Natural killer cell (primary cell): Measurements from ENCODE around the gene NEK9. TPM values are rescaled to one million over a fixed set of nuclear protein-coding genes. Genes with fewer than 3 reads are reported as not detected.

Experiments
- ATAC-seq, 3 donors: fragments of 150-1000 bp in 2 of 3; fragments of 200-7000 bp in 1 of 3; cut with Tn5 transposase; 1 replicate in 1 of 3; 2 replicates in 2 of 3; pipeline ENCODE4 v1.10.0; 2021; ENCODE audit warnings: mild to moderate bottlenecking in 2 of 3, moderate library complexity in 2 of 3
- DNase-seq, 2 donors: peaks; one replicate each; pipeline versions ENCODE4 v3.0.0 to v3.0.0-alpha.2; 2013 to 2021; ENCODE audit warnings: mixed read lengths in 1 of 2
- H3K27ac ChIP-seq: one replicate; pipeline ENCODE4 v1.5.1; 2013; ENCODE audit warnings: mild to moderate bottlenecking, low read length
- H3K27me3 ChIP-seq: one replicate; pipeline ENCODE4 v1.6.1; 2013; ENCODE audit warnings: low read length; ENCODE audit not compliant: control insufficient read depth, insufficient read depth
- H3K36me3 ChIP-seq: one replicate; pipeline ENCODE4 v1.6.1; 2013; ENCODE audit warnings: low read length; ENCODE audit not compliant: control insufficient read depth, insufficient read depth
- H3K4me1 ChIP-seq: one replicate; pipeline ENCODE4 v1.6.1; 2013; ENCODE audit warnings: low read length; ENCODE audit not compliant: control insufficient read depth, insufficient read depth
- H3K4me3 ChIP-seq: one replicate; pipeline ENCODE4 v1.5.1; 2013; ENCODE audit warnings: low read length
- H3K9me3 ChIP-seq: one replicate; pipeline ENCODE4 v1.6.1; 2013; ENCODE audit warnings: low read length; ENCODE audit not compliant: control insufficient read depth, insufficient read depth
- H3K27ac Mint-ChIP-seq, 2 donors: one replicate each; pipeline ENCODE4 v1.8.0; 2022; ENCODE audit warnings: mild to moderate bottlenecking in 2 of 2, mixed read lengths in 2 of 2, moderate library complexity in 1 of 2
- H3K27me3 Mint-ChIP-seq, 2 donors: one replicate each; pipeline ENCODE4 v1.8.0; 2022; ENCODE audit warnings: low read depth in 2 of 2, mixed read lengths in 2 of 2
- H3K36me3 Mint-ChIP-seq: one replicate; pipeline ENCODE4 v1.8.0; 2022; ENCODE audit warnings: mixed read lengths
- H3K4me1 Mint-ChIP-seq, 2 donors: one replicate each; pipeline ENCODE4 v1.8.0; 2022; ENCODE audit warnings: mixed read lengths in 2 of 2
- H3K4me3 Mint-ChIP-seq: one replicate; pipeline ENCODE4 v1.8.0; 2022; ENCODE audit warnings: mild to moderate bottlenecking, moderate library complexity, mixed read lengths
- H3K9me3 Mint-ChIP-seq, 2 donors: one replicate each; pipeline ENCODE4 v1.8.0; 2022; ENCODE audit warnings: mixed read lengths in 2 of 2
- WGBS: methylation state at CpG from one replicate; pipeline ENCODE4 v1.1.7; 2013; ENCODE audit warnings: missing lambda C conversion rate; ENCODE audit not compliant: insufficient coverage; 5-methylcytosine and 5-hydroxymethylcytosine counted together
- intact Hi-C: fragments of 100-400 bp; cut with micrococcal nuclease; formaldehyde crosslinking; loops from one replicate; pipeline ENCODE4 v1.14.2; 2022
- total RNA-seq, 4 donors: library from RNA; stranded (reverse); fragments of 120-200 nt in 1 of 4; gene quantifications; one replicate each; pipeline versions ENCODE4 v1.2.3 to v1.2.4, GENCODE V29; 2013 to 2022
- TF ChIP-seq, protein P1 (sequence below): fragments of 200-600 bp; IDR thresholded peaks from one replicate; pipeline ENCODE4 v1.8.0; 2022; ENCODE audit warnings: antibody characterized with exemption

Gene NEK9
- total RNA-seq: 10 to 100 TPM; 64.4 to 78.7 (median 74.4) TPM
- 62.6 TPM for total RNA-seq (2013)

DNA sequence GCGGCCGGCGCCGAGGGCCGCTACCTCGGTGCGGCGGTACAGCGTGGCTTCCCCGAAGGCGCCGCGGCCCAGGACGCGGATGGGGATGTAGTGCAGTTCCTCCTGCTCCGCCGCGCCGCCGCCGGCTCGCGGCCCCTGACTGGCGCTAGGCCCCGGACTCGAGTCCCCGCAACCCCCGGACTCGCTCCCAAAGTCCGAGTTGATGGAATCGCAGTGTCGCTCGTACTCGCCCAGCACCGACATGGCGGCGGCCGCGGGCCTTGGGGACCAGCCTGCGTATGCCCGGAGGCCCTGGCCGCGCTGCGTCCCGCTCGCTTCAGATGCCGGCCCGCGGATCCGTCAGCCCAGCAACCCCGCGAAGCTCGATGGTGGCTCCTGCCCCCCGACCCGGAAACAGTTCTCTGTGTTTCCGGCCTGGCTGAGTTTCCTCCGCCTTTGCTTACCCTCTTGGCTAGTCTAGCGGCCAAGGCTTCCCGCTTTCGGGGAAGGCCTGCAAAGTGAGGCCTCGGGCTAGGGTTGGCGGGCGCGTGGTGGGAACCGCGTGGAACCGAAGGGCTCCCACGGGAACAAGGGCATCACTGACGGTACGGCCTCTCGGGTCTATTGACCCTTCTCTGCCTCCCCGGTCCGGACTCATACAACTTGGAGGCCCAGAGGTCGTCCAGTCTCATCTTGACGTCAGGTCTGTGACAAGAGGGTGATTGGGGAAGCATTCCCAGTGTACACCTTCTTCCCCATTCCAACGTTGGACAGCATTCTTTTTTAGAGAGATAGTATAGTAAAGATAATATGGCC is at the start of gene NEK9:
TSS of gene NEK9 (minus strand) at position 370 of the 795 bp plus-strand sequence. CDS start at position 243, 127 bp downstream.
- no peaks in the 10 kb centered on the region for H3K9me3 Mint-ChIP-seq
- peaks cover 40 to 42% of the 10 kb centered on the region in 2 donors for H3K4me1 Mint-ChIP-seq

DNA sequence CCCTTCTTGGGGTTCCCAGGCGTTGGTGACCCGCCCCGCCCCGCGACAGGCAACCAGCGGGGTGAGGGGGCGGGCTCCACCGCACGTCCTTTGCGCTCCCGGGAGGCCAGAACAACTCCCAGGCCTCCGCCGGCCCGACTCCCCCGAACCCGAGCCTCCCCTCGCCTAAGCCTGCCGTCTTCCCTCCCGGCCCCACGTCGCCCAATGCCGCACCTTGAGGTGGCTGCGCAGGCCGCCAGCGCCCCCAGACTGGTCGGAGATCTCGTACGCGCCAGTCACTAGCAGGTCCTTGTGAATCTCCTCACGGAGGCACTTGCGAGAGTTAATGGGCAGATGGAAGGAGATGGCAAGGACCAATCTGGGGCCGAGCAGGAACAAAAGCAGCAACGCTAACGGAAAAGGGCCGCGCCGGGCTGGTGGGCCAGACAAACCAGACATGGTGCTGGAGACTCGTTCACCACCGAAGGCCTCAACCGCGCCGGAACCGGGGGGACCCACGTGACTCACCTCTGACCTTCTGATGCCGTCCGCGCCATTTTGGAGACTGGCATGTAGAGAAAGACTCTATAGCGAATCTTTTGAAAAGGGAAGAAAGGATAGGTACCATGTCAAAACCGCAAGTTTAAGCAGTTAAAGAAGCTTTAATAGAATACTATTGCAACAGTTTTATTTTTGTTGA is 49.4 kb upstream of the NEK9 start, which contains the start of gene TMED10:
TSS of gene TMED10 (minus strand) at position 471 of the 679 bp plus-strand sequence. CDS start at position 438, 33 bp downstream.
- H3K9me3 ChIP-seq: no peaks in the 10 kb centered on the region
- Mint-ChIP-seq H3K4me1 (peaks cover 43 to 46% of the 10 kb centered on the region in 2 donors), H3K4me3 (peak within 1 kb of the TSS; percentile 93), H3K27ac (peak within 1 kb of the TSS; percentile 99 to 100), H3K27me3 (no peaks in the 10 kb centered on the region), H3K9me3 (no peaks in the 10 kb centered on the region), H3K36me3 (no peaks in the 10 kb centered on the region)
- peak within 1 kb of the TSS; percentile 73 for H3K4me3 ChIP-seq
- intact Hi-C loops: loop anchor here (1.0 to 2.0 kb wide), 6 partner anchors 29 to 120 kb away; partner anchors contain the start of genes FOS and NEK9
- H3K4me1 ChIP-seq: peaks cover 16% of the 10 kb centered on the region
- no peaks in the 10 kb centered on the region for H3K36me3 ChIP-seq
- under 1% methylated on average over 49 of the region's 49 CpGs for WGBS
- peak; percentile 72 to 89 (median 78) for ATAC-seq
- peak; percentile 90 to 95 for DNase-seq
- H3K27ac ChIP-seq: peak within 1 kb of the TSS; percentile 94
- H3K27me3 ChIP-seq: no peaks in the 10 kb centered on the region
- TF ChIP-seq, protein P1, sequence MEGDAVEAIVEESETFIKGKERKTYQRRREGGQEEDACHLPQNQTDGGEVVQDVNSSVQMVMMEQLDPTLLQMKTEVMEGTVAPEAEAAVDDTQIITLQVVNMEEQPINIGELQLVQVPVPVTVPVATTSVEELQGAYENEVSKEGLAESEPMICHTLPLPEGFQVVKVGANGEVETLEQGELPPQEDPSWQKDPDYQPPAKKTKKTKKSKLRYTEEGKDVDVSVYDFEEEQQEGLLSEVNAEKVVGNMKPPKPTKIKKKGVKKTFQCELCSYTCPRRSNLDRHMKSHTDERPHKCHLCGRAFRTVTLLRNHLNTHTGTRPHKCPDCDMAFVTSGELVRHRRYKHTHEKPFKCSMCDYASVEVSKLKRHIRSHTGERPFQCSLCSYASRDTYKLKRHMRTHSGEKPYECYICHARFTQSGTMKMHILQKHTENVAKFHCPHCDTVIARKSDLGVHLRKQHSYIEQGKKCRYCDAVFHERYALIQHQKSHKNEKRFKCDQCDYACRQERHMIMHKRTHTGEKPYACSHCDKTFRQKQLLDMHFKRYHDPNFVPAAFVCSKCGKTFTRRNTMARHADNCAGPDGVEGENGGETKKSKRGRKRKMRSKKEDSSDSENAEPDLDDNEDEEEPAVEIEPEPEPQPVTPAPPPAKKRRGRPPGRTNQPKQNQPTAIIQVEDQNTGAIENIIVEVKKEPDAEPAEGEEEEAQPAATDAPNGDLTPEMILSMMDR: no peak

More for the DNA sequence above, at the start of gene NEK9:
- Histone ChIP-seq H3K27me3 (no peaks in the 10 kb centered on the region), H3K4me3 (peak within 1 kb of the TSS; percentile 79), H3K4me1 (peaks cover 12% of the 10 kb centered on the region), H3K9me3 (no peaks in the 10 kb centered on the region), H3K36me3 (peaks cover 11% of the 10 kb centered on the region), H3K27ac (peak within 1 kb of the TSS; percentile 96)
- H3K4me3 Mint-ChIP-seq: peak within 1 kb of the TSS; percentile 89
- TF ChIP-seq, protein P1: no peak
- intact Hi-C loops: loop anchor here (2.0 kb wide), 1 partner anchor 50 kb away; the partner anchor contains the start of gene TMED10
- no peaks in the 10 kb centered on the region for H3K27me3 Mint-ChIP-seq
- under 1% methylated on average over 75 of the region's 76 CpGs for WGBS
- peak; percentile 88 to 93 for DNase-seq
- no peaks in the 10 kb centered on the region for H3K36me3 Mint-ChIP-seq
- H3K27ac Mint-ChIP-seq: peak within 1 kb of the TSS; percentile 89 to 98
- ATAC-seq: peak; percentile 91 to 95 (median 92)

GRCh38 chr14:75175677-75176141 is 48.9 kb upstream of the NEK9 start:
- intact Hi-C loops: loop anchor here (1.0 to 2.0 kb wide), 6 partner anchors 28 to 121 kb away; partner anchors contain the start of genes FOS and NEK9
- Mint-ChIP-seq H3K4me1 (peaks cover 48 to 52% of the 10 kb centered on the region in 2 donors), H3K36me3 (no peaks in the 10 kb centered on the region), H3K27me3 (no peaks in the 10 kb centered on the region), H3K9me3 (no peaks in the 10 kb centered on the region), H3K27ac (peak overlapping the region; percentile 99 to 100), H3K4me3 (peak overlapping the region; percentile 93)
- DNase-seq (no peak), ATAC-seq (peak in 1 of 3 donors; percentile 3)
- TF ChIP-seq, protein P1: no peak
- no peaks in the 10 kb centered on the region for H3K9me3 ChIP-seq
- H3K4me1 ChIP-seq: peaks cover 17% of the 10 kb centered on the region
- H3K4me3 ChIP-seq: peak overlapping the region; percentile 73
- H3K27ac ChIP-seq: peak overlapping the region; percentile 94
- no peaks in the 10 kb centered on the region for H3K27me3 ChIP-seq
- 2% methylated on average over 9 of the region's 10 CpGs for WGBS
- no peaks in the 10 kb centered on the region for H3K36me3 ChIP-seq
